ACC112 (cell line): ENCODE measurements around the gene HSDL1.

ENCODE experiments used
- H2AFZ ChIP-seq: fragments of 200-600 bp; sonication (generic); one replicate; pipeline ENCODE4 v1.6.0; 2017; ENCODE audit warnings: antibody characterized with exemption, low read length; ENCODE audit not compliant: unreplicated experiment
- H3K27ac ChIP-seq: fragments of 200-600 bp; sonication (generic); 2 replicates; pipeline ENCODE4 v1.5.1; 2014; ENCODE audit warnings: low read depth, mild to moderate bottlenecking, antibody characterized with exemption, low read length, moderate library complexity
- H3K27me3 ChIP-seq: fragments of 200-600 bp; sonication (generic); 2 replicates; pipeline ENCODE4 v1.6.1; 2014; ENCODE audit warnings: mild to moderate bottlenecking, antibody characterized with exemption, low read length, moderate library complexity, mixed read lengths; ENCODE audit not compliant: insufficient read depth
- H3K36me3 ChIP-seq: fragments of 200-600 bp; sonication (generic); 2 replicates; pipeline ENCODE4 v1.6.1; 2016; ENCODE audit warnings: mild to moderate bottlenecking, antibody characterized with exemption, low read length, moderate library complexity, mixed read lengths; ENCODE audit not compliant: insufficient read depth
- H3K4me1 ChIP-seq: fragments of 200-600 bp; sonication (generic); one replicate; pipeline ENCODE4 v1.6.1; 2016; ENCODE audit warnings: low read length, mixed read lengths; ENCODE audit not compliant: insufficient read depth, unreplicated experiment, control insufficient read depth
- H3K4me3 ChIP-seq: fragments of 200-600 bp; sonication (generic); 2 replicates; pipeline ENCODE4 v1.5.1; 2014; ENCODE audit warnings: mild to moderate bottlenecking, low read depth, low read length
- H3K79me2 ChIP-seq: fragments of 200-600 bp; sonication (generic); one replicate; pipeline ENCODE4 v1.6.0; 2016; ENCODE audit warnings: low read length; ENCODE audit not compliant: control insufficient read depth, unreplicated experiment, insufficient read depth

The HSDL1 gene

DNA sequence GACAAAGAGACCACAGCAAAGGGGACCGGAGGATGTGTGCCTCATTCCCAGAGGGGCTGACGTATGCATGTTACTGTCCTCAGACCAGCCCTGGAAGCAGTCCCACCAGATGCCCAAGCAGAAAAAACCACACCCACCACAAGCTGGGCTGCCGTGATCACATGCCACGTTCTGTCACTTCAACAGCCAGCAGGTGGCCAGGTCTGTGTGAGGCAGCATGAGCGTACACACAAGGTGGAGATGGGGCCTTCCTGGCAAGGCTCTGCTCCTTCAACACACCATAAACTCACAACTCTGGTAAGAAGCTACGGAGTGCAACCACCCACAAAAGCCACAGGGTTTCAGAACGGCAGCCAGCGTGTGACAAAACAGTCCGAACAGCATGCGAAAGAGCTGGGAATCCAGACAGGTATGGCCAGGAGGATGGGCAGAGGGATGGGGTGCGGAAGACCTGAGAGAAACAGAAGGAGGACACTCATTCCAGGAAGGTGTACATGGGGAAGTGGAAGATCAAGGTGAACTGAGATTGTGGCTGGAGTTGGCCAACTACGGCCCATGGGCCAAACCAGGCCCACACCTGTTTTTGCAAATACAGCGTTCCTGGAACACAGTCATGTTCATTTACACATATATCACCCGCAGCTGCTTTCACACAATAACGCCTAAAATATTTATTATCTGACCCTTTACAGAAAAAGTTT, 56.1 kb downstream of the HSDL1 start:
- no peak overlapping the region for H3K4me3 ChIP-seq
- H3K27ac ChIP-seq, result no peak overlapping the region
- no peaks in the 10 kb centered on the region for H3K79me2 ChIP-seq
- H3K36me3 ChIP-seq, result peaks cover 19% of the 10 kb centered on the region; the same call in 1 of the 2 replicates
- no peaks in the 10 kb centered on the region for H3K27me3 ChIP-seq
- H2AFZ ChIP-seq, result no peak overlapping the region
- H3K4me1 ChIP-seq, result no peaks in the 10 kb centered on the region

DNA sequence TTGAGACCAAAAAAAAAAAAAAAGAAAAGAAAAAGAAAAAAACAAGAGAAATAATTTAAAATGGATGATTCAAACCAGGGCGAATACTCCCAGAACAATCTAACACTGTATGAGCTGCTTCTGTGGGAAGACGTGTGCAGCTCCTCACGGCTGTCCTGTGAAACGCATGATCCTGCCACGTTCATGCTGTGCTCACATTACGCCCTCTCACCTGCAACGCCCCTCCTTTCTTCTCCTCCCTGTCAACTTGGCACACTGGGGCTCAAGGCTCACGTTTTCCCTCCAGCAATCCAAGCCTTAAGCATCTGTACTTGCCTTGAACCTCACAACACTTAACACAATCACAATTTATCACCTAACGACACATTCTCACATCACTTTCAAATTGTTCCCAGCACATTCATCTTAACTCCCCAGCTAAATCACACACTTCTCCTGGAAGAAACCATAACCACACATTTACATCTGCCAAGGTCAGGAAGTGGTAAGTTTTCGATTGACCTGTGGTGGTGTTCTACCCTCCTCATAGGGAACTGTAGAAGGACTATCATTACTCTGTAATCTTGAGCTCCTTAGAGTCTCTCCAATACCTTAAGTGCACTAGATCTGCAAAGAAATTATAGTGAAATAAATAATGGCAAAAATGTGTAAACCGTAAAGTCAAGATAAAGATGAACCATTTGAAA, 57.4 kb downstream of the HSDL1 start:
- Histone ChIP-seq H3K4me3 (no peak overlapping the region), H3K27ac (no peak overlapping the region), H3K36me3 (peaks cover 18% of the 10 kb centered on the region; the same call in 1 of the 2 replicates), H3K4me1 (no peaks in the 10 kb centered on the region), H3K79me2 (no peaks in the 10 kb centered on the region), H2AFZ (no peak overlapping the region), H3K27me3 (no peaks in the 10 kb centered on the region)

DNA sequence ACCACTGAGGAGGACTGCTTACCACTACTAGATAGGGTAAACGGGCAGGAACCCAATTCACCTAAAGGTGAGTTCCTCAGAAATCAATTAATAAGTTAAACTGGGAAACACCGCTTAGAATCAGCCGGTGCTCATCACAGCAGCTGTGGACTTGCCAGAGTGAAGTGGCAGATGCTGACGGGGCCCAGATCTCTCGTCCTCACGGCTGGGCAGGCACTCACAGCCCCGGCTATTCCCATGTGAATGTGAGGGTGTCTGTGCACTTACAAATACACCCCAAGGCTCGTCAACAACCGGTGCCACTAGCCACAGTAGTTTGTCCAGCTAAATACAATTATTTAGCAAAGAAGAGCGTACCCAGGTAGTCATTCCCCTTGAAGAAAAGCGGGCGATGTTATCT, 58.0 kb downstream of the HSDL1 start:
- Histone ChIP-seq H3K4me1 (no peaks in the 10 kb centered on the region), H3K27ac (no peak overlapping the region), H3K36me3 (peaks cover 17% of the 10 kb centered on the region; the same call in 1 of the 2 replicates)

DNA sequence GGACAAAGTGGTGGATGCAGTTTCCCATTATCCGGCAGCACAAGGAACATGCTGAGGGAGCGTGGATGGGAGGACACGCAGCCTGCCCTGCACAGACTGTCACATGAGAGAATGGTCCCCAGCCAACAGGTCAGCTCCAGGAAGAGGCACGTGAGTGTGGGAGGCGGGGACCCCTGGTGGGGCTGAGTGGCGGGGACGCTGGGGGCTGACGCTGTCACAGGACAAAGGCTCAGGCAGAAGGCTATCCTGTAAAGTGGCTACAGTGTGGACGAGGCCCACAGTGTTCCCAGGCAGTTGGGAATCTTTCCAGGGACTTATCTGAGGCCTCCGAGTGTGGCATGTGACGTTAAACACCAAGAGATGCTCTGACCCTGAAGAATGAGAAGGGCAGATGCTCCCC, 58.6 kb downstream of the HSDL1 start:
- H3K4me3 ChIP-seq, result no peak overlapping the region
- H3K27me3 ChIP-seq, result no peaks in the 10 kb centered on the region
- H2AFZ ChIP-seq, result no peak overlapping the region
- no peaks in the 10 kb centered on the region for H3K79me2 ChIP-seq
- H3K4me1 ChIP-seq, result no peaks in the 10 kb centered on the region
- H3K36me3 ChIP-seq, result peaks cover 17% of the 10 kb centered on the region
- H3K27ac ChIP-seq, result no peak overlapping the region

More for the DNA sequence above, 58.0 kb downstream of the HSDL1 start:
- no peak overlapping the region for H2AFZ ChIP-seq
- H3K4me3 ChIP-seq, result no peak overlapping the region
- no peaks in the 10 kb centered on the region for H3K79me2 ChIP-seq
- no peaks in the 10 kb centered on the region for H3K27me3 ChIP-seq

DNA sequence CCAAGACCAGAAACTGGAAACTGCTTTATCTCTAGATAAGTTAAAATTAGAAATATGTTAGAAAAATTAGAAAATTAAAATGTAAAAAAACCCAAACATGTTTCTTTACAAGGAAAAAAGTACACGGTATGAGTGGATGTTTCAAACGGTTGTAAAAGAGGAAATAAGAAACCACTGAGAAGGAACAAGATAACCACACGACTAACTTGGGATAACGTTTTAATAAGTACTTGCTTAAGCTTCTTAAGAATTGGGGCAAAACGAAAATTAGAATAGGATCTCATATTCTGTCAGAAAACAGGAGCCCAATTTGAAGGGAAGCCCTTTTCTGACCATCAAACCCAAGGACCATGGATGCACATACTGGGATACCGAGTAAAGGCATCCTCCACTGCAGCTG, 59.2 kb downstream of the HSDL1 start:
- Histone ChIP-seq H2AFZ (no peak overlapping the region), H3K27ac (no peak overlapping the region), H3K4me3 (no peak overlapping the region), H3K4me1 (no peaks in the 10 kb centered on the region), H3K36me3 (peaks cover 17% of the 10 kb centered on the region), H3K79me2 (no peaks in the 10 kb centered on the region), H3K27me3 (no peaks in the 10 kb centered on the region)

DNA sequence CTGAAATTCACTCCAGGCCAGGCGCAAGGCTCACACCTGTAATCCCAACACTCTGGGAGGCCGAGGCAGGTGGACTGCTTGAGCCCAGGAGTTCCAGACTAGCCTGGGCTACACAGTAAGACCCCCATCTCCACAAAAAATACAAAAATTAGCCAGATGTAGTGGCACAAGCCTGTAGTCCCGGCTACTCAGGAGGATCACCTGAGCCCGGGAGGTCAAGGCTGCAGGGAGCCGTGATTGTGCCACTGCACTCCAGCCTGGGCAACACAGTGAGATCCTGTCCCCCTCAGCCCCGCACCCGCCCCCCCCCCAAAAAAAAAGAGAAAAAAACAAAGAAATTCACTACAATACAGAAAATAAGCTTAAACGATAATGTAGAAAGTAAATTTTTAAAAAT, 59.7 kb downstream of the HSDL1 start:
- Histone ChIP-seq H2AFZ (no peak overlapping the region), H3K36me3 (peaks cover 17% of the 10 kb centered on the region), H3K27me3 (no peaks in the 10 kb centered on the region), H3K79me2 (no peaks in the 10 kb centered on the region), H3K4me1 (no peaks in the 10 kb centered on the region), H3K4me3 (no peak overlapping the region), H3K27ac (no peak overlapping the region)

DNA sequence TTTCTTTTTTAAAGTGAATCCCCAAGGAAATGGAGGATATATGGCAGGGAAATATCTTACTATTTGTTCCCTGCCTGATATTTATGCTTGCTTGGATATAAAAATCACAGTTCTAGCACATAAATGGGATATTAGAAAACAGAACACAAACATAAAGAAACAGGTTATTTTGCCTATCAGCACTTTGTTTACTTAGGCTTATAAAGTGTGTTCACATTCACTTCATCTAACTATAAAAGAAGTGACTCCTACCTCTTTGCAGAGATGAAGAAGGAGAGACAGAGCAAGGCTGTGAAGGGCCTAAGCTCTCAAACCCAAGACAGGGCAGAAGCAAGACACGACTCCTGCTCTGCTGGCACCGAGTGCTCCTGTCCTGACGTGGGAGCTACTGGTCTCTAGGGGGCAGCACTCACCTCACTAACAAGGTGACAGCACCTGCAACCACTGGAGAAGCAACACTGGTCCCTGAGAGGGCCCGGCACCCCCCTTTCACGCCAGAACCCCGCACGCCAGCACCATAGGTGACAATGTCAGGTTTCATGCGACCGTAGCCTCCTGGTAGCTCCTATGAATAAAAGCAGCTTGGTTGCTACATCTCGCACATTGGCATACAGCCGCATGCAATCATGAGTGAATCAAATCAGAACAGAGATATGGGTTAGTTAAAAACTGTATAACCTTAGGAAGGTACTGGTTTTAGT, 60.3 kb downstream of the HSDL1 start:
- Histone ChIP-seq H3K4me3 (no peak overlapping the region), H3K79me2 (no peaks in the 10 kb centered on the region), H3K36me3 (peaks cover 19% of the 10 kb centered on the region), H3K4me1 (no peaks in the 10 kb centered on the region), H3K27me3 (no peaks in the 10 kb centered on the region), H3K27ac (no peak overlapping the region), H2AFZ (no peak overlapping the region)

DNA sequence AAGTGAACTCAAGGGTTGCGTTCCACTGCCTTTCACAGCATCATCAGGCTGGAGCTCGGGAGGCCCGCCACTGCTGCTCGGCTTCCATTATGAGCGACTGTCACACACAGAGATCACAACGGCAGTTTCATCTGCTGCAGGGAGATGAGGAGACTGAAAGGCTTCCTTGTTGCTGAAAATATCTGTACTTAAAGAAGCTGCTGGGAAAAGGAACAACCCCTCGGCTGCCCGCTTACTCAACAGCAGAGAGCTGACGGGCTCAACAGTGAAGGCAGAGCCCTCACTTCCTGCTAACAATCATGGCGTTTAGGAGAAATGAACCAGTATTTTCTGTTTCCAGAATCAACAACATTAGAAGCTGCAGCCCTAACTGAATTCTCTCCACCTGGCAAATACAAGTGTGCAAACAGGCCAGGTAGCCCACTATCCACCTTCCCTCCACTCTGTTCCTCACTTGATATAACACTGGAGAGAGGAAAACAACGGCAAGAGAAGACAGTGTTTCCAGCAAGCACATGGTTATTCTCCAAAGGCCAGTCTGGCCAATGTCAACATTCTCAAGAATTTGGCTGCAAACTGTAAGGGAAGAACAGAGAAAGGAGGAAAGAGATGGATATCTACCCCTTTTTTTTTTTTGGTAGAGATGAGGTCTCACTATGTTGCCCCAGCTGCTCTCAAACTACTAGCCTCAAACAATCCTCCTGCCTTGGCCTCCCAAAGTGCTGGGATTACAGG, 62.0 kb downstream of the HSDL1 start:
- no peak overlapping the region for H3K27ac ChIP-seq
- no peak overlapping the region for H2AFZ ChIP-seq
- no peak overlapping the region for H3K4me3 ChIP-seq
- no peaks in the 10 kb centered on the region for H3K79me2 ChIP-seq
- no peaks in the 10 kb centered on the region for H3K27me3 ChIP-seq
- H3K36me3 ChIP-seq, result peaks cover 21% of the 10 kb centered on the region
- no peaks in the 10 kb centered on the region for H3K4me1 ChIP-seq

DNA sequence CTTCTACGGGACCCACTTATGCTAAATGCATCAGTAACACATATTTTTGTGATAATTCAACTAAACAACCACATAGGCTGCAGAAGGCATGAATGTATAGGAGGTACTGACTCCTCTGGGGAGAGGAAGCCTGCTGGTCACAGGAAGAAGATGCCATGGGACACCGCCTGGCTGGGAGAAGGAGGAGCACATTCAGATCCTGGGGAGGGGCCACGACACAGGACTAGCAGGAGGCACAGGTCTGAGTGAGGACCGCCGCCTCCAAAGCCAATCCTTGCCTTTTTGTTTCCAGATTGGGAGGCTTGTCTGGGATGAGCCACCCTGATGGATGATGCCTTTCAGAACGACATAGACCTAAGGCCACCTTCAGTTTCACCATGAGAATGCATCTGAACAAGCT, 62.9 kb downstream of the HSDL1 start:
- Histone ChIP-seq H2AFZ (no peak overlapping the region), H3K27me3 (no peaks in the 10 kb centered on the region), H3K4me1 (no peaks in the 10 kb centered on the region), H3K4me3 (no peak overlapping the region), H3K79me2 (no peaks in the 10 kb centered on the region), H3K27ac (no peak overlapping the region), H3K36me3 (peaks cover 20% of the 10 kb centered on the region)

DNA sequence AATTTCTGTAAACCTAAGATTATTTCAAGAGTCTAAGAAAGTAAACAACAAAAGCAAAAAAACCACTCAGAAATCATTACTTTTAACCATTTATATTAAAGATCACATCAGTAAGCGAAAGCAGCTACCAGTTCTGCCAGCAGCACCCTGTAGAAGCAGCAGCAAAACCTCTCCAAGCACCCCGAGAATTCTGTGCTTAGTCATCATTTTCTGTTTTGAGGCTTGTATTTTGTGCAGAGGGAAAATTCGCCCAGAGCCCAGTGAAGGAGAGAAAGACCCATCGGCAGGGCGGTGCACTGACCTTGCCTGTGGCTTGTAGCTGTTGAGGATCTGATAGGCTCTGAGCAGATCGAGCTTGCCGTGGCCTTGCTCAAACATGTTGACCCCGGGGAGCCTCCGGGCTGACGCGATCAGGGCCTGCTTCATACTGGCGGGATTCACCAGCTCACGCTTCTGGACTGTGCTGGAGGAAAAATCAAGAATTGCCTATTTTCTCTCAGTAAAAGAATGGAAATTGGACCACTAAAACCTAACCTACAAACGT, 63.5 kb downstream of the HSDL1 start:
- Histone ChIP-seq H3K27me3 (no peaks in the 10 kb centered on the region), H3K36me3 (peaks cover 20% of the 10 kb centered on the region), H2AFZ (no peak overlapping the region), H3K4me3 (no peak overlapping the region), H3K4me1 (no peaks in the 10 kb centered on the region), H3K79me2 (no peaks in the 10 kb centered on the region), H3K27ac (no peak overlapping the region)
